ENCODE data around the gene FNDC1.

- TF ChIP-seq CTCF (IDR thresholded peaks at IDR 0.05) = no peak
- no peak for TF ChIP-seq ZFX (IDR thresholded peaks at IDR 0.05; ENCODE audit: borderline replicate concordance)
These were observed 90.4 kb downstream of the FNDC1 start for GRCh38 chr6:159259441-159260125.
